ENCODE data around the gene SPATA2L. TPM values are rescaled to one million over a fixed set of nuclear protein-coding genes. Genes with fewer than 3 reads are reported as not detected.
"Not testable (repeated sequence)": the region's sequence is repeated elsewhere in the genome, so short reads cannot be mapped to it uniquely, and the experiment has no call there.

SPATA2L gene
- total and polyA plus RNA-seq, 2 of the 13 experiments (the other 11 are each of a cell fraction or from before 2014, with no cell fraction given), result 9.1 to 20.7 TPM

DNA sequence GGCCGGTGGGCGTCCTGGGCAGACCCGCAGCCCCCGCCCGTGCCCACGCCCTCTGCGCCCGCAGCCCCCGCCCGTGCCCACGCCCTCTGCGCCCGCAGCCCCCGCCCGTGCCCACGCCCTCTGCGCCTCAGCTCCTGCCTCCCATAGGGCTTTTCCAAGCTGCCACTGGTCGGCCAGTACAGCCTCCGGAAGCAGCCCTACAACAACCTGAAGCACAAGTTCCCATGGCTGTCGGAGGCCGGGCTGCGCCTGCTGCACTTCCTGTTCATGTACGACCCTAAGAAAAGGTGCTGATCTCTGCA is 6.8 kb downstream of the SPATA2L start (continued):
- TF ChIP-seq ZNF333 (CRISPR knock-in tag; IDR thresholded peaks at IDR 0.05; ENCODE audit: borderline replicate concordance) (0 out of 2 replicates have a peak, but pooled peaks have one; percentile 23), ZNF235 (CRISPR knock-in tag; IDR thresholded peaks at IDR 0.05; ENCODE audit: borderline replicate concordance) (peak; percentile 83; the same call in 1 of the 2 replicates), DNMT1 (CRISPR knock-in tag; IDR thresholded peaks at IDR 0.05) (0 out of 2 replicates have a peak, but pooled peaks have one; percentile 5), KLF12 (CRISPR knock-in tag; IDR thresholded peaks at IDR 0.05; ENCODE audit: borderline replicate concordance) (peak; percentile 34; the same call in 1 of the 2 replicates), ZNF776 (CRISPR knock-in tag; IDR thresholded peaks at IDR 0.05) (peak; percentile 68; the same call in 1 of the 2 replicates), DMTF1 (CRISPR knock-in tag; IDR thresholded peaks at IDR 0.05) (peak; percentile 34; the same call in 1 of the 2 replicates), HOXD1 (CRISPR knock-in tag; IDR thresholded peaks at IDR 0.05) (0 out of 2 replicates have a peak, but pooled peaks have one; percentile 15), ELF1 (CRISPR knock-in tag; IDR thresholded peaks at IDR 0.05) (peak; percentile 32; the same call in 1 of the 2 replicates), DPF2 (CRISPR knock-in tag; IDR thresholded peaks at IDR 0.05; ENCODE audit: borderline replicate concordance, low read depth) (peak; percentile 48), ZNF83 (CRISPR knock-in tag; IDR thresholded peaks at IDR 0.05; ENCODE audit: borderline replicate concordance) (0 out of 2 replicates have a peak, but pooled peaks have one; percentile 8), ARNTL (CRISPR knock-in tag; IDR thresholded peaks at IDR 0.05) (0 out of 2 replicates have a peak, but pooled peaks have one; percentile 5), ZNF660 (CRISPR knock-in tag; IDR thresholded peaks at IDR 0.05; ENCODE audit: borderline replicate concordance, low read depth) (0 out of 2 replicates have a peak, but pooled peaks have one; percentile 18), ZNF672 (CRISPR knock-in tag; IDR thresholded peaks at IDR 0.05) (peak; percentile 74; the same call in 1 of the 2 replicates), BATF2 (CRISPR knock-in tag; IDR thresholded peaks at IDR 0.05) (0 out of 2 replicates have a peak, but pooled peaks have one; percentile 41), GTF3A (CRISPR knock-in tag; conservative IDR thresholded peaks at IDR 0.05) (0 out of 2 replicates have a peak, but pooled peaks have one; percentile 25), SRY (CRISPR knock-in tag; IDR thresholded peaks at IDR 0.05) (0 out of 2 replicates have a peak, but pooled peaks have one; percentile 45), NR2C2 (CRISPR knock-in tag; IDR thresholded peaks at IDR 0.05; ENCODE audit: borderline replicate concordance) (peak; percentile 4; the same call in 1 of the 2 replicates), JUN (CRISPR knock-in tag; IDR thresholded peaks at IDR 0.05) (peak; percentile 43; the same call in 1 of the 2 replicates), ETV5 (CRISPR knock-in tag; IDR thresholded peaks at IDR 0.05; ENCODE audit: borderline replicate concordance) (peak; percentile 39; the same call in 1 of the 2 replicates), ZNF512 (CRISPR knock-in tag; IDR thresholded peaks at IDR 0.05) (0 out of 2 replicates have a peak, but pooled peaks have one; percentile 33), GABPA (CRISPR knock-in tag; IDR thresholded peaks at IDR 0.05; ENCODE audit: low read depth) (peak; percentile 73), ZNF577 (CRISPR knock-in tag; IDR thresholded peaks at IDR 0.05; ENCODE audit: borderline replicate concordance, low read depth) (0 out of 2 replicates have a peak, but pooled peaks have one; percentile 53)
- TF ChIP-seq, protein P1, sequence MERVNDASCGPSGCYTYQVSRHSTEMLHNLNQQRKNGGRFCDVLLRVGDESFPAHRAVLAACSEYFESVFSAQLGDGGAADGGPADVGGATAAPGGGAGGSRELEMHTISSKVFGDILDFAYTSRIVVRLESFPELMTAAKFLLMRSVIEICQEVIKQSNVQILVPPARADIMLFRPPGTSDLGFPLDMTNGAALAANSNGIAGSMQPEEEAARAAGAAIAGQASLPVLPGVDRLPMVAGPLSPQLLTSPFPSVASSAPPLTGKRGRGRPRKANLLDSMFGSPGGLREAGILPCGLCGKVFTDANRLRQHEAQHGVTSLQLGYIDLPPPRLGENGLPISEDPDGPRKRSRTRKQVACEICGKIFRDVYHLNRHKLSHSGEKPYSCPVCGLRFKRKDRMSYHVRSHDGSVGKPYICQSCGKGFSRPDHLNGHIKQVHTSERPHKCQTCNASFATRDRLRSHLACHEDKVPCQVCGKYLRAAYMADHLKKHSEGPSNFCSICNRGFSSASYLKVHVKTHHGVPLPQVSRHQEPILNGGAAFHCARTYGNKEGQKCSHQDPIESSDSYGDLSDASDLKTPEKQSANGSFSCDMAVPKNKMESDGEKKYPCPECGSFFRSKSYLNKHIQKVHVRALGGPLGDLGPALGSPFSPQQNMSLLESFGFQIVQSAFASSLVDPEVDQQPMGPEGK (CRISPR knock-in tag; IDR thresholded peaks at IDR 0.05), result 0 out of 2 replicates have a peak, but pooled peaks have one; percentile 18
- TF ChIP-seq GABPA (IDR thresholded peaks at IDR 0.05; ENCODE audit: low read depth, low read length), result not testable (repeated sequence)
